Renal cortical epithelial cell (primary cell): ENCODE measurements around the gene ZNF668. TPM values are rescaled to one million over a fixed set of nuclear protein-coding genes. Genes with fewer than 3 reads are reported as not detected.
"Not testable (repeated sequence)": the region's sequence is repeated elsewhere in the genome, so short reads cannot be mapped to it uniquely, and the experiment has no call there.

Experiments used
- DNase-seq: peaks from one replicate; pipeline ENCODE4 v3.0.0-alpha.2; 2011; ENCODE audit warnings: low read depth
- total RNA-seq: library from RNA; depleted of rRNA; stranded (reverse); fragments of >200 nt; gene quantifications from 2 replicates; pipeline ENCODE4 v1.2.3, GENCODE V29; 2014

ZNF668 gene
- total RNA-seq, 1 donor from 2014 or later, result 7.7 TPM

DNA sequence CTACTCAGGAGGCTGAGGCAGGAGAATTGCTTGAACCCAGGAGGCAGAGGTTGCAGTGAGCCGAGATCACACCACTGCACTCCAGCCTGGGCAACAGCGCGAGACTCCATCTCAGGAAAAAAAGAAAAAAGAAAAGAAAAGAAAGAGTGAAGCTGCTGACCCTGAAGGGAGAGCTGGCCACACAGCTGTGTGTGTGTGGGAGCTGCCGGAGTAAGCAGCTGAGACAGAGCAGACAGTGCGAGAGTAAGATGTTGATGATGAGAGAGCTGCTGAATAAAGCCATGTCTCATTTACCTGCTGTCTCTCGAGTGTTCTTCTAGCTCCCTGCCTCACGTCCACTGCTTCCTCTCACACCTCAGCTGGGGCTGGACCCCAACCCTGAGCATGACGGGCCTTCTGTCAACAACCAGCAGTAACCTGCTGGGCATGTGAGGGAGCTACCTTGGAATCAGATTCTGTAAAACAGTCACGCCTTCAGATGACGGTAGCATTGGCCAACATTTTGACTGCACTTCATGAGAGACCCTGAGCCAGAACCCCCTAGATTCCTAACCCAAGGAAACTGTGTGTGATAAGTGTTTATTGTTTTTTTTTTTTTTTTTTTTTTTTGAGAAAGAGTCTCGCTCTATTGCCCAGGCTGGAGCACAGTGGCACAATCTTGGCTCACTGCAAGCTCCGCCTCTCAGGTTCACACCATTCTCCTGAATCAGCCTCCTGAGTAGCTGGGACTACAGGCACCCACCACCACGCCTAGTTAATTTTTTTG is 27.0 kb upstream of the ZNF668 start:
- not testable (repeated sequence) for DNase-seq

DNA sequence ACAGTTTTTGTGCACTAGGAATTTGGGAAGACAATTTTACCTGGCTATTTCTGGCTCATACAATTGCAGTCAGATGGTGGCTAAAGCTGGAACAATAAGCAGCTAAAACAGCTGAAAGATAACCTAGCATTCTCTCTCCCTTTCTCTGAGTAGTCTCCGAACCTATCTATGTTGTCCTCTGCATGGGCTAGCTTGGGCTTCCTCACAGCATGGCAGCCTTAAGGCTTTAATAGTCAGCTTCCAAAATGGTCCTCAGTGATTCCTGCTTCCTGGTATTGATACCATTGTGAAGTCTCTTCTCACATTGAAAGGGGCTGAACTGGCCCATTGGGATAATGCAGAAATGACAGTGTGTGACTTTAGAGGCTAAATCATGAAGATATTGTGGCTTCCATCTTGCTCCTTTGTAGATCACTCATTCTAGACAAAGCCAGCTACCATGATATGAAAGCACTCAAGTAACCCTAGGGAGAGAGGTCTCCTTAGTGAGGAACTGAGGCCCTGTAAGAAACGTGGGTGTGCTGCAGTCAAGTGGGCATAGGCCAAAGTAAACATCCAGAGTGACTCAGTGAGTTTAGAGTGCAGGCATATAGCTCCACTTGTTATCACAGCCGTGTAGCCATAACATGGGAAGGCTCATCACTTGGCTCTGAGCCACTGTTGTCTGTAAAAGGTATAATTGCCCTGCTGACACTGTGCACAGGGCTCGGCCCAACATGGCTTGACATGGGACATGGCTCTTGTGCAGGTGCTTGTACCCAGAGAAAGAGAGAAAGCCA is 26.0 kb upstream of the ZNF668 start:
- DNase-seq, result peak; percentile 17

DNA sequence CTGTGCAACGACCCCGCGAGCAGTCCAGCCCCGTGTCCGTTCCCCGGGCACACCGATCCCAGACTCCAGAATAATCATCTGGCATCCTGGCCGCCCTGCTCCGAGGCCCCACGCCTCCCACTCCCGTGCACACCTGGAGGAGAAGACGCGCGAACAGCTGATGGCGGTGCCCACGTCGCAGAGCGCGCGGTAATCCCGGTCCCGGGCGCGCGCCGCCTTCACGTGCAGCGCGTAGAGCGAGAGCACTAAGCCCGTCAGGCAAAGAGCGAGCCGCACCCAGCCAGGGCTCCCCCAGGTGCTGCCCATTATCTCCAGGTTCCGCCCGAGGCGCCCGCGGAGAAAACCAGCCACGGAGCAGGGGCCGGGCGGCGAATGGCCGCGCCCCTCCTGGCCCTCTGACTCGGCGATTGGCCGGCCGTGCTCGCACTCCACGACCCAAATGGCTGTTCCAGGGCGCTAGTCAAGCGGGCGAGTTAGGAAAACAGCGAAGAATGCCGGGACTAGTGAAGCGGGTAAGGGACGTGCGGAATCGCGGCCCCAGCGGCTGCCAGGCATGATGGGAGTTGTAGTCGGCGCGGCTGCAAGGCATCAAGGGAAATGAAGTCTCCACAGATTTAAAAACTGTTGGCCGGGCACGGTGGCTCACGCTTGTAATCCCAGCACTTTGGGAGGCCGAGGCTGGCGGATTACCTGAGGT is 20.5 kb upstream of the ZNF668 start, which contains the start of gene VKORC1:
TSS of gene VKORC1 (minus strand) at position 374 of the 697 bp plus-strand sequence. CDS start at position 306, 68 bp downstream.
- peak; percentile 93 for DNase-seq

DNA sequence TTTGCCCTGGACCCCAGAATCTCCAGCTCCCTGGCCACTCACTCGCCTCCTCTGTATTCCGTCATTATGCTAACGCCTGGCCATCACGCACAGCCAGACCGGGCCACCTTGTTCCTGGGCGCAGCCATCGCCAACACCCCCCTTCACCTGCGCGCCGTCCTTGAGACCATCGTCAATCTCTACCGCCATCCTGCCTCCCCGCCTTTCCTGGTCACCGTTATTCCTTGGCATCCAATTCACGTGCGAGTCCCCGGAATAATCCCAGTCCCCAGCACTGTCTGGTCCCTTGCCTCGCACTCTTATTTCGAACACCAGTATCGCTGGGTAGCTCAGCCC is 20.0 kb upstream of the ZNF668 start:
- DNase-seq, result no peak

DNA sequence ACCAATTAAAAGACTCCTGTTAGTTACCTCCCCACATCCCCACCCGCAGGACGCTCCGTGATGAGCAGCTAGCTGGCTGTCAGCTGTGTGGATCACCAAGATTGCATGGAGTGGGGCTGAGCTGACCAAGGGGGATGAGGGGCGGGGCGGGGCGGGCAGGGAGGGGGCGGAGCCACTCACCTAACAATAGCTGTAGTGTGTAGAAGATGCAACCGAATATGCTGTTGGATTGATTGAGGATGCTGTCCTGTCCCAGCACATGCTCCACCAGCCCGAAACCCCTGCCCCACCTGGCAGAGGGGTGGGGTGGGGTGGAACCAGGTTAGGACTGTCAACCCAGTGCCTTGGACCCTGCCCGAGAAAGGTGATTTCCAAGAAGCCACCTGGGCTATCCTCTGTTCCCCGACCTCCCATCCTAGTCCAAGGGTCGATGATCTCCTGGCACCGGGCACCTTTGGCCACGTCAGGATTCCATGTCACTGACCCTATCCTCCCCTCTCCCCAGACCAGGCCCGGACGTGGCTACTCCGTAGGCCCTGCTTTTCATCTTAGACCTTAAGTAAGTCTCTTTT is 19.2 kb upstream of the ZNF668 start:
- no peak for DNase-seq

DNA sequence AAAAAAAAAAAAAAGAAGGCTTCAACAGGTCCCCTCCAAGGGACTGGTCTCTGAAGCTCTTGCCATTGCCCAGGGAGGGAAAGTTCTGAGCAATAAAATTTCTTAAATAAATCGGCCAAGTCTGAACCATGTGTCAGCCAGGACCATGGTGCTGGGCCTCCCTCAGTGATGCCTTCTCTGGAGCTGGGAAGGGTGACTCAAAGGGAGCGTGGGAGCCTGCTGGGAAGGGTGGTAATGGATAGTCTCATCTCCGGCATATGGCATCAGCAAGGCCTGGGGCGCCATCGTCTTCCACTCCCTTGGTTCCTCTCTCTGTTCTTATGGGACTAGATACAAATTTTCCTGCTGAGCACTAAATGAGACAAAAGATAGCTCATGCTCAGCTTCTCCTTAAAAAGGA is 18.3 kb upstream of the ZNF668 start:
- no peak for DNase-seq

DNA sequence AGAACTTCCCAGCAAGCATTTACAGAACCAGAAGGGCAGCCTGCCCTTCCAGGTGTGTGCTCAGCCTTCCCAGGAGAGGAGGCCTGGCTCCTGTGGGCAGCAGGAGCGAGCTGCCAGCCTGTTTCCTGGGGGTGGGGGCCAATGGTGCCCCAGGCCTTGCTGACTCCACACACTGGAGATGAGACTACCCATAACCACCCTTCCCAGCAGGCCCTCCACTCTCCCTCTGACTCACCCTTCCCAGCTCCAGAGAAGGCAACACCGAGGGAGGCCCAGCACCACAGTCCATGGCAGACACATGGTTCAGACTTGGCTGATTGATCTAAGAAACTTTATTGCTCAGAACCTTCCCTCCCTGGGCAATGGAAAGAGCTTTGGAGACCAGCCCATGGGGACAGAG is 16.5 kb upstream of the ZNF668 start:
- DNase-seq, result peak; percentile 31

DNA sequence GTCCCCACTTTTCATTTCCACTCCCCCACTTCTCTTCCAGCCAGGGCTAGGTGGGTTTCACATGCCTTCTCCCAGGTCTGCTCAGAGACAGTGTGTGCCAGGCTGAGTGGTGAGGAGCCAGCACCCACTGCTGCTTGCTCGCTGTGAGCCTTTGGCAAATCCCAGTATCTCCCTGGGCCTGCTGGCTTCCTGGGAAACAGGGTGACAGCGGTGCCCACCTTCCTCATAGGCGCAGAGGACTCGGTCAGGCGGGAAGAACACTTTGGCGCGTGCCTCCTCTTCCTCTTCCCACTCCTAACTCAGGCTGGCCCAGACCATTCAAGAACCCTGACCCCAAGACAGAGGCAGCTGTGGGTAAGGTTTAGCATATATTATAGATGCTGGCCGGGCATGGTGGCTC is 15.2 kb upstream of the ZNF668 start:
- DNase-seq, result no peak

DNA sequence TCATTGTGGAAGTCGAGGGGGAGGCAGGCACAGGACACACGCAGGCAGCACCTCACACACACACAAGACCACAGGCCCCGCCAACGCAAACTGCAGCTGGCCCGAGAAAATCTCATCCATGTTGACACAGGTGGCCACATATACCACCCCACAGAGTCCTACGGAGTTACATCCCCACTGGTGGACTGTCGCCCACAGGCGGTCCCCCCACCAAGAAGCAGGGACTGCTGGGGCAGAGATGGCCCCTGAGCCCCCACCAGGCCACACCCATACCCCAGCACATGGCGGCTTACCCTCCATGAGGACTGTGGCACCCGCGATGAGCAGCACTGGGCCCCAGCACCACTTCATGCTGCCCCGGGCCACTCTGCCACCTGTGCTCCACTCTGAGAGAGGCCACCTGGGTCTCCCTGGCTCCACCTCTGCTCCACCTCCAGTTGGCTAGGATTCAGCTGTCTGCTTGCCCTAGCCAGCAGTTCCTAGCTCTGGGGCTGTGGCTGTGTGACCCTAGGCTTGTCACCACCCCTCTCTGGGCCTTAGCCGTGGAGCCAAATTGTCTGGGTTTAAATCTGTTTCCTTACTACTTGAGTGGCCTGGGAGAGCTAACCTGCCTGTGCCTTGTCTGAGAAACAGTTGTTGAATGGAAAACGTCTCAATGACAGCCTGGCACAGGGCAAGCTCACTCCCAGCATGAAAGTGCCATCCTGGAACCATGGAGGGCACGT is 14.6 kb upstream of the ZNF668 start, which contains the start of gene PRSS53:
TSS of gene PRSS53 (minus strand) at position 485 of the 725 bp plus-strand sequence. CDS start at position 351, 134 bp downstream.
- DNase-seq, result no peak

DNA sequence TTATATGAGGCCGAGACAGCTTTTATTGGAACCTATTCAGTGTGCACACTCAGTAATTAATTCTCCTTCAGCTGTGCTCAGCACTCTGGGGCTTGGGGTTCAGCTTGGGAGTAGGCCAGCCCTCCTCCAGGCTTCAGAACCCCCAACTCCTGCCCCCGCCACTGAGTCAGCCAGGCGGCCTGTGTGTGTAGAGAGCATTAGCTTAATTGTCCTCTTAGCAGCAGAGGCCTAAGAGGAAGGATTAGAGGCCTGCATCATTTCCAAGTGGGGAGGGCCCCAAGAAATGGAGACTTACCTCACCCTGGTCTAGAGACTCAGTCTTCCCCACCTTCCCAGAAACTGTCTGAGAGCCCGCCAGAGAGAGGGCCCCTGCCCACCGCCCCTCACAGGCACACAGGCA is 13.9 kb upstream of the ZNF668 start:
- no peak for DNase-seq

DNA sequence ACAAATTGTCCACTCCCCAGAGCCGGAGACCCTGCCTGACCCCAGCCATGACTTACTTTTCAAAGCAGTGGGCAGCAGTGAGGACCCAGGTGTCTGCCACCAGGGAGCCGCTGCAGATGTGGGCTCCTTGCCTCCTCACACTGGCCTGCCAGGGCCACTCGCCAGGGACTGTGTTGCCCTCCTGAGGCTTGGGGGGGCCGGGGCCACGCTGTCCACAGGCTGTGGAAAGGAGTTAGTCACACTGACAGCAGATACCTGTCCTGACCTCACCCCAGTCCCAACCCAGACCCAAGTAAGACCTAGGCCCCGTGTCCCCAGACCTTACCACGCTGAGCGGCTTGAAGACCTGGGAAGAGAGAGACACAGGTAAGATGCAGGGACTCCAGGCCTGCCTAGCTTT is 13.4 kb upstream of the ZNF668 start:
- no peak for DNase-seq

DNA sequence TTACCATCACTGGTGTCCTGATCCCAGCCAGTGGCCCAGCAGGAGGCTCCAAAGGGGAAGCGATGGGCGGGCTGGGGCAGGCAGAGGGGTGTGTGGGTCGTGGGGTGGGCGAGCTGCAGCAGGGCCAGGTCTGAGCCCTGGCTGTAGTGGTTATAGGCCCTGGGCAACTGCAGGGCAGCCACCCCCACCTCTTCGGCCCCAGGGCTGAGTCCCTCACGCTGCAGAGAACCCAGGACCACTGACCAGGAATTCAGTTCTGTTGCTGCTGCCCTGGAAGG is 12.5 kb upstream of the ZNF668 start:
- no peak for DNase-seq

DNA sequence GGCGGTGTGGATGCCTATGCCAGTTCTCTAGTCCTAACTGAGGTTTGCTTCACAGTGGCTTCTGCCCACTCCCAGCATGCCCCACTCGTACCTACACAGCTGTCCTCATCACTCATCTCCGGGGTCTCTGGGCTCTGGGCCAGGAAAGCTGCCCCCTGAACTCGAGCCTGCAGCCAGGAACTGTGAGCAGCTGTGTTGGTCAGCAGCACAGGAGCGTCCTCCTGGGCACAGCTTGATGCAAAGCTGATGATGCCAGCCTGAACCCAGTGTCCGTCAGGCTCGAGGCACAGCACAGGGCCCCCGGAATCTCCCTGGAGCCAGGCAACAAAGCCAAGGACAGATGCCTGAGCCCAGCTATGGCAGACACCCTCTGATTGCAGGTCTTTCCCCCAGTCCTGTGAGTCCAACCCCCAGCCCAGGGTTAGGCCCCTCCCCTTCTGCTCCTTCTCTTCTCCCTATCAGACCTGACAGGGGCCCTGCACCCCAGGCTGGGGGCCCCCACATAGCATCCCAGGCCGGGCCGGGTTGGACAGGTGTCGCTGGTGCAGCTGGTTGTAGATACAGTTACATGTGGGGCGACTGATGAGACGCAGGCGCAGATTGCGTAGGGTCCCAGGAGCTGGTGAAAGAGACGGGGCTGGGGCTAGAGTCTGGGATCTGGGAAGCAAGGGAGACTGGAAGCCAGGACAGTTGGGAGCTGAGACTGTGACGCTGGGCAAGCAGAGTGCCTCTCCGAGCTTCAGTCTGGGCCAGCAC is 12.0 kb upstream of the ZNF668 start:
- no peak for DNase-seq

DNA sequence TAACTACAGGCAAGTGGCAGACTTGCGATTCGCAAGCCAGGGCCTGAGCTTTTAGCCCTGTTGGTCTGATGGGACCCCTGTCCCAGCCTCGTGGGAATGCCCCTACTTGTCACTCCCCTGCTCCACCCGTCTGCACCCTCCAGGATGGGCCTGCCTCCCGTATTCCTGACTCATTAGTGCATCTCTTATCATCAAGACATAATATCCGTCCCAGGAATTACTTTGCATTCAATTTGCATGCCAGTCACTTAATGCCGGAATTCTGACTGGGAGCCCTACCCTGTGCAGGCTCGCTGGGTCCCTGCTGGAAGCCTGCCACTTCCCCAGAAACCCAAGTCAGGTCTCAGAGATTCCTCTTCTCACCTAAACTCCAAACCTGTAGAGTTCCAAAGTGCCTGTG is 11.4 kb upstream of the ZNF668 start:
- DNase-seq, result no peak

DNA sequence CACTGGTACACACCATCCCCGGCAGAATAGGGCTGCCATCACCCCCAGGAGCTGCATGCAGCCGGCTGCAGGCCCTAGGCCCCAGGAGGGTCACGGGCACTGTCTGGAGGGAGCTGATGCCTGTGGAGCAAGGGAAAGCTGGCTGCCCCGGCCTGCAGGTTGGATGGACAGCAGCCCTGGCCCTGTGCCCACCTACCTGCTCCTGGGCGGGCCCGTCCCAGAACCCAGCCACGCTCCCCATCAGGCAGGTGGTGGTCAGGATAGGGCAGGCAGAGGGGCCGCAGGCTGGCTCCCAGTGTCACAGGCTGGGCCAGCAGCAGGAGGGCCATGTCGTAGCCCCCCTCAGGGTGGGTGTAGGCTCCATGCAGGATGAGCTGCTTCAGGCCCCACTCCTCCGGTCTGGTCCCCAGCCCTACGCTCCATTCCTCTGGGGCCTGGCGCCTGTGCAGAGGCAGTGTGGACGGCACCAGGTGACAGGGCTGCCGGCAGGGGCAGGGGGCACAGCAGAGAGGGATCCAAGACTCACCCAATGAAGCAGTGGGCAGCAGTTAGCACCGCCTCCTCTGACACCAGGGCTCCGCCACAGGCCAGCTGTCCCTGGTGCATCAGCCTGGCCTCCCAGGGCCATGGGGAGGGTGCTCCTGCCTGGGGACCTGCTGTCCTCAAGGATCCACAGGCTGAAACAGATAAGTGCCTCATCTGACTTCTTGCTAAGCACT is 10.7 kb upstream of the ZNF668 start:
- DNase-seq, result no peak

DNA sequence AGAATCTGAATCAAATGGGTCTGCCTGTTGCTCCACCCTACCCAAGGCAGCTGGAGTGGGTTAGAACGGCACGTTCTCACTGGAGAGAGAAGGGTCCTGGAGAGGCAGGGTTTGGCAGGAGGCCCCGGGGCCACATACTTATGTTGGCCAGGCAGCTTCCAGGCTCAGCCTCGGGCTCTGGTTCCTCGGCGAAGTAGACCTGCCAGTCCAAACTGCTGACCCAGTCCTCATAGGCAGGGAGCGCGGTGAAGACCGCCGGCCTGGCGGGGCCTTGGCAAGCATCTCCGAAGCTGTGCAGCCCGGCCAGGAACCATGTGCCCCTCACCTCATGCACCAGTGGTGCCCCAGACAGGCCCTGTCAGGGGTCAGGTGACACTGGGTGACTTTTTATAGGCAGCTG is 9.9 kb upstream of the ZNF668 start:
- DNase-seq, result no peak

DNA sequence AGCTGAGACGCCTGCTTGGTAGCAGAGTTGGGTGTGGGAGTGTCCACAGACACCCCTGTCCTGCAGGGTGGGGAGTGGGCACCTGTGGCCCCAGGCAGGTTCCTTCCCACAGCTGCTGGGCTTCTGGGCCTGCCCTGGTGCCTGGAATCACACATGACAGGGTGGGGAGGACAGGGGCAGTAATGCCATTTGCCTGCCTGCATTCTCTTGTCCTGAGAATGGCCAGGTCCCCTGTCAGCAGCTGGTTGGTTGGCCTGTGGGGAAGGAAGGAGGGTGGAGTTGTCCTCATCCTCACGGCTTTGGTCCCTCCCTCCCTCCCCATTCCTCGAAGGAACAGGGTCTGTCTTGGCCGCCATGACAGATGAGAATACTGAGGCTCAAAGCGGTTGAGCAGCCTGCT is 9.5 kb upstream of the ZNF668 start:
- no peak for DNase-seq

DNA sequence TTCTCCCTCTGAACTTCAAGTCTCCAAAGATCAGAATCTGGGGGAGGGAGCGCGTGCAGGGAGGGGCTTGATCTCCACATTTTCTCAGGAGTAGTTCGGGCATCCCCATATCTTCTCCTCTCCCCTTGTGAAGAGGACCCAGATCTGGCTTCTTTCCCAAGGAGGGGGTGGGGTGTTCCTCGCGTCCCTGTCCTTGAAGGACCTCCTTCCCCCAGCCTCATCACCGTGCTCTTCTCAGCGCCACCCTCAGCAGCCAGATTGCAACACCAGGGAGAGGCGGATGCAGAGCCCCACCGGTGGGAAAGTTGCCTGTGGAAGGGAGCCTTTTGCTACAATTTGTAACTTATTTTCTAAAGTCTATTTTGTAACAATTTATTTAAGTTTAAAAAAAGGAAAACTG is 9.0 kb upstream of the ZNF668 start:
- DNase-seq, result no peak

DNA sequence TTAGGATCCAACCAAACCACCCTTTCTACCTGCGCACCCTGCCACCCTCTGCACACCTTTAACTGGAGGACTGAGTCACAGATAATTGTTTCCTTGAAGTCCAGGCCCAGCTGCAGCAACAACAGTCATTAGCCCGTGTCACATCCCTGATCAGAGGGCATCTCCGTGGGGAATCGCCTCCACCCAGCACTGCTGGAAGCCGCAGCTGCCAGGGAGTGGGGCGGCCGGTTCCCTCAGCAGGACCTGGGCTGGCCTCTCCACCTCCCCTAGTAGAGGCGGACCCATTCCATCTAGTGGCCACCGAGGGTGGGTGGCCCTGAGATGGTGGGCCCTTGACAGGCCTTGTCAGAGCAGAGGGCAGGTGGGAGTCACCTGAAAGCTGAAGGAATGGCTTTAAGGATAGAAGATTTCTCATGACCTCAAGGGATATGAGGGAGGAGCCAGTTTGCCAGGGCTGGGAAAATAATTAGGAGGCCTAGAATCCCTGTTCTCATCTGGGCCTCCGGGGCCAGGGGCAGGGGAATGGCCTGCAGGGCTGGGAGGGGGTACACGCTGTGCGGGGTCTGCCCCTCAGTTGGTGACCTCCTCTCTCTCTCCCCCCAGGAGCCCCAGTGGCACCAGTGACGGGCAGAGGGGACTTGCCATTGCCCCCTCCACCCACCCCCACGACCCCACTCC is 8.5 kb upstream of the ZNF668 start:
- DNase-seq, result no peak
